Kidney (tissue), 14 donors: ENCODE results near the gene ATG4A. TPM values are rescaled to one million over a fixed set of nuclear protein-coding genes. Genes with fewer than 3 reads are reported as not detected.

Source experiments
- DNase-seq, 5 donors: peaks; one replicate each; pipeline ENCODE4 v3.0.0-alpha.2; 2013 to 2020
- FAIRE-seq: peaks from 2 replicates; lab custom pipeline; 2012; peaks lifted over from hg19 to GRCh38; lab: Jason Lieb, UNC
- H3K27ac ChIP-seq, 2 donors: one replicate each; pipeline ENCODE4 v1.7.0; 2013; ENCODE audit warnings: low read depth in 2 of 2, low read length in 2 of 2, inconsistent platforms in 1 of 2
- H3K27me3 ChIP-seq: one replicate; pipeline ENCODE4 v1.7.1; 2013; ENCODE audit warnings: low read length, inconsistent platforms; ENCODE audit not compliant: control insufficient read depth, insufficient read depth
- H3K36me3 ChIP-seq, 3 donors: one replicate each; pipeline versions ENCODE4 v1.7.0 to v1.7.1; 2013; ENCODE audit warnings: low read length in 3 of 3, control low read depth in 1 of 3, inconsistent platforms in 1 of 3; ENCODE audit not compliant: insufficient read depth in 3 of 3, control insufficient read depth in 2 of 3
- H3K4me1 ChIP-seq, 3 donors: one replicate each; pipeline versions ENCODE4 v1.7.0 to v1.7.1; 2013; ENCODE audit warnings: low read length in 3 of 3, inconsistent platforms in 1 of 3, low read depth in 1 of 3; ENCODE audit not compliant: control insufficient read depth in 2 of 3, insufficient read depth in 2 of 3
- H3K4me3 ChIP-seq, 3 donors: one replicate each; pipeline versions ENCODE4 v1.7.0 to v1.8.1; 2013; ENCODE audit warnings: low read length in 3 of 3, control low read depth in 1 of 3, inconsistent platforms in 1 of 3
- H3K9ac ChIP-seq, 3 donors: one replicate each; pipeline versions ENCODE4 v1.7.0 to v1.7.1; 2013; ENCODE audit warnings: low read length in 3 of 3, control low read depth in 1 of 3, inconsistent platforms in 1 of 3
- H3K9me3 ChIP-seq, 3 donors: one replicate each; pipeline versions ENCODE4 v1.7.0 to v1.7.1; 2013; ENCODE audit warnings: low read length in 3 of 3, control low read depth in 1 of 3, inconsistent platforms in 1 of 3; ENCODE audit not compliant: control insufficient read depth in 2 of 3, insufficient read depth in 1 of 3
- intact Hi-C: fragments of 100-400 bp; cut with DNase I; formaldehyde crosslinking; loops from one replicate; pipeline ENCODE4 v1.11.1; 2022
- polyA plus RNA-seq: library from polyadenylated mRNA; stranded (reverse); fragments of 350-450 nt; fragmentation: Illumina TruSeq; extraction: RNeasy Lipid Tissue Mini Kit (QIAGEN cat#74804); gene quantifications from one replicate; pipeline ENCODE4 v1.2.3, GENCODE V29; 2014; ENCODE audit warnings: low read depth, low replicate concordance; ENCODE audit not compliant: insufficient read depth
- total RNA-seq: library from RNA; stranded (reverse); fragmentation: NEBNext Ultra II Directional; extraction: Animal tissue kit (Norgen Biotek cat#: 25700); gene quantifications from one replicate; pipeline ENCODE4 v1.2.1, GENCODE V29; 2021
- TF ChIP-seq, protein P1 (sequence below): IDR thresholded peaks from 3 replicates; pipeline ENCODE4 v1.5.1; 2012; ENCODE audit warnings: mild to moderate bottlenecking, moderate library complexity, borderline replicate concordance; ENCODE audit not compliant: insufficient read depth; ENCODE audit errors: extremely low read depth
- donor health status: control.
- donor health status: control.
- donor health status: control.
- donor health status: control.
- donor health status: control.
- donor health status: DM: yes; HTN: yes; CAD: no.
- donor health status: Normal renal cell carcinoma (clear cell type).

The ATG4A gene
- total and polyA plus RNA-seq, 2 donors from 2014 or later = 14.7 to 17.1 TPM

GRCh38 chrX:108132876-108133275 is 41.3 kb downstream of the ATG4A start:
- no peak for FAIRE-seq
- H3K4me3 ChIP-seq = no peak overlapping the region
- DNase-seq = no peak
- H3K9ac ChIP-seq = no peak overlapping the region
- no peaks in the 10 kb centered on the region for H3K4me1 ChIP-seq
- no peaks in the 10 kb centered on the region for H3K9me3 ChIP-seq
- no peaks in the 10 kb centered on the region for H3K27me3 ChIP-seq
- H3K27ac ChIP-seq = no peak overlapping the region
- TF ChIP-seq, protein P1, sequence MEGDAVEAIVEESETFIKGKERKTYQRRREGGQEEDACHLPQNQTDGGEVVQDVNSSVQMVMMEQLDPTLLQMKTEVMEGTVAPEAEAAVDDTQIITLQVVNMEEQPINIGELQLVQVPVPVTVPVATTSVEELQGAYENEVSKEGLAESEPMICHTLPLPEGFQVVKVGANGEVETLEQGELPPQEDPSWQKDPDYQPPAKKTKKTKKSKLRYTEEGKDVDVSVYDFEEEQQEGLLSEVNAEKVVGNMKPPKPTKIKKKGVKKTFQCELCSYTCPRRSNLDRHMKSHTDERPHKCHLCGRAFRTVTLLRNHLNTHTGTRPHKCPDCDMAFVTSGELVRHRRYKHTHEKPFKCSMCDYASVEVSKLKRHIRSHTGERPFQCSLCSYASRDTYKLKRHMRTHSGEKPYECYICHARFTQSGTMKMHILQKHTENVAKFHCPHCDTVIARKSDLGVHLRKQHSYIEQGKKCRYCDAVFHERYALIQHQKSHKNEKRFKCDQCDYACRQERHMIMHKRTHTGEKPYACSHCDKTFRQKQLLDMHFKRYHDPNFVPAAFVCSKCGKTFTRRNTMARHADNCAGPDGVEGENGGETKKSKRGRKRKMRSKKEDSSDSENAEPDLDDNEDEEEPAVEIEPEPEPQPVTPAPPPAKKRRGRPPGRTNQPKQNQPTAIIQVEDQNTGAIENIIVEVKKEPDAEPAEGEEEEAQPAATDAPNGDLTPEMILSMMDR = no peak
- intact Hi-C loops = no loop called here
- H3K36me3 ChIP-seq = peaks cover 0 to 6% (median 0%) of the 10 kb centered on the region in 3 donors

GRCh38 chrX:108134724-108135123 is 43.1 kb downstream of the ATG4A start:
- H3K27ac ChIP-seq = no peak overlapping the region
- H3K9ac ChIP-seq = no peak overlapping the region
- FAIRE-seq (no peak), DNase-seq (no peak)
- TF ChIP-seq, protein P1 = no peak
- H3K27me3 ChIP-seq = no peaks in the 10 kb centered on the region
- peaks cover 0 to 6% (median 4%) of the 10 kb centered on the region in 3 donors for H3K36me3 ChIP-seq
- intact Hi-C loops = no loop called here
- H3K9me3 ChIP-seq = no peaks in the 10 kb centered on the region
- no peaks in the 10 kb centered on the region for H3K4me1 ChIP-seq
- no peak overlapping the region for H3K4me3 ChIP-seq

GRCh38 chrX:108138814-108139702 is 47.5 kb downstream of the ATG4A start:
- Histone ChIP-seq H3K27ac (no peak overlapping the region), H3K4me3 (no peak overlapping the region), H3K9me3 (no peaks in the 10 kb centered on the region), H3K36me3 (peaks cover 0 to 6% (median 4%) of the 10 kb centered on the region in 3 donors), H3K4me1 (no peaks in the 10 kb centered on the region), H3K27me3 (no peaks in the 10 kb centered on the region), H3K9ac (no peak overlapping the region)
- DNase-seq (no peak), FAIRE-seq (no peak)
- TF ChIP-seq, protein P1 = peak; percentile 19
- intact Hi-C loops = no loop called here
